Prostate gland (tissue), 2 donors: ENCODE data around the gene NOVA2. TPM values are rescaled to one million over a fixed set of nuclear protein-coding genes. Genes with fewer than 3 reads are reported as not detected.
"Not testable (repeated sequence)": the region's sequence is repeated elsewhere in the genome, so short reads cannot be mapped to it uniquely, and the experiment has no call there.

Experiments
- DNase-seq: peaks from one replicate; pipeline ENCODE4 v3.0.0-alpha.2; 2019; ENCODE audit warnings: low spot score
- H3K27ac ChIP-seq, 2 donors: fragments of 200-600 bp; sonication (generic); 2 replicates each; pipeline ENCODE4 v1.5.1; 2017 to 2019
- H3K27me3 ChIP-seq: fragments of 200-600 bp; sonication (generic); replicated peaks from 2 replicates; pipeline ENCODE4 v1.5.1; 2019; ENCODE audit not compliant: insufficient read depth
- H3K36me3 ChIP-seq, 2 donors: fragments of 200-600 bp; sonication (generic); 1 replicate in 1 of 2; 2 replicates in 1 of 2; pipeline versions ENCODE4 v1.5.1 to v1.8.1; 2017 to 2019
- H3K4me1 ChIP-seq: fragments of 200-600 bp; sonication (generic); replicated peaks from 2 replicates; pipeline ENCODE4 v1.5.1; 2019
- H3K4me3 ChIP-seq, 2 donors: fragments of 200-600 bp; sonication (generic); 2 replicates each; pipeline ENCODE4 v1.5.1; 2017 to 2019
- H3K9me3 ChIP-seq: fragments of 200-600 bp; sonication (generic); 2 replicates; pipeline ENCODE4 v1.5.1; 2017
- CTCF ChIP-seq, 4 experiments: fragments of 200-600 bp in 2 of 4; fragments of 450-650 bp in 2 of 4; sonication (generic) in 2 of 4; IDR thresholded peaks; 1 replicate in 3 of 4; 2 replicates in 1 of 4; pipeline ENCODE4 v1.5.1; 2016 to 2019; ENCODE audit warnings: antibody characterized with exemption in 4 of 4, mild to moderate bottlenecking in 2 of 4, moderate library complexity in 2 of 4
- POLR2A ChIP-seq: fragments of 450-650 bp; IDR thresholded peaks from one replicate; pipeline ENCODE4 v1.6.1; 2016; ENCODE audit warnings: antibody characterized with exemption, mild to moderate bottlenecking
- POLR2AphosphoS5 ChIP-seq: sonication (generic); formaldehyde crosslinking; IDR thresholded peaks from one replicate; pipeline ENCODE4 v1.6.1; 2017; ENCODE audit warnings: antibody characterized with exemption
- WGBS: methylation state at CpG from one replicate; pipeline ENCODE4 v1.1.5; 2018; 5-methylcytosine and 5-hydroxymethylcytosine counted together
- intact Hi-C: fragments of 100-400 bp; cut with DNase I; formaldehyde crosslinking; loops from one replicate; pipeline ENCODE4 v1.14.2; 2022
- total RNA-seq, 2 donors: library from RNA; depleted of rRNA; stranded (reverse); fragments of >200 nt; gene quantifications; one replicate each; pipeline ENCODE4 v1.1.0, GENCODE V29; 2016

NOVA2 gene
- total RNA-seq, 2 donors from 2014 or later = 0.87 to 3.1 TPM

- no peaks in the 10 kb centered on the region for H3K36me3 ChIP-seq
- 94% methylated on average over 4 of the region's 4 CpGs for WGBS
- no peaks in the 10 kb centered on the region for H3K27me3 ChIP-seq
- H3K27ac ChIP-seq = no peak overlapping the region
- H3K9me3 ChIP-seq = no peaks in the 10 kb centered on the region
- intact Hi-C loops = no loop called here
- TF ChIP-seq POLR2A = no peak
- no peak for TF ChIP-seq CTCF (IDR thresholded peaks at IDR 0.05)
- TF ChIP-seq POLR2AphosphoS5 = no peak
- no peak for DNase-seq
- no peaks in the 10 kb centered on the region for H3K4me1 ChIP-seq
- H3K4me3 ChIP-seq = no peak overlapping the region
These were observed 73.6 kb downstream of the NOVA2 start for GRCh38 chr19:45899919-45900589.

- 93% methylated on average over 7 of the region's 7 CpGs for WGBS
- Histone ChIP-seq H3K4me3 (no peak overlapping the region), H3K27ac (no peak overlapping the region), H3K9me3 (no peaks in the 10 kb centered on the region), H3K4me1 (no peaks in the 10 kb centered on the region), H3K36me3 (no peaks in the 10 kb centered on the region), H3K27me3 (no peaks in the 10 kb centered on the region)
- TF ChIP-seq POLR2AphosphoS5 (no peak), CTCF (IDR thresholded peaks at IDR 0.05) (no peak)
- intact Hi-C loops = no loop called here
- no peak for DNase-seq
These were observed 74.4 kb downstream of the NOVA2 start for GRCh38 chr19:45899253-45899652.

GRCh38 chr19:45897261-45897812 is 76.3 kb downstream of the NOVA2 start:
- Histone ChIP-seq H3K4me1 (no peaks in the 10 kb centered on the region), H3K27me3 (no peaks in the 10 kb centered on the region), H3K4me3 (no peak overlapping the region), H3K9me3 (no peaks in the 10 kb centered on the region), H3K27ac (no peak overlapping the region), H3K36me3 (no peaks in the 10 kb centered on the region)
- WGBS = 94% methylated on average over 8 of the region's 8 CpGs
- intact Hi-C loops = no loop called here
- no peak for DNase-seq
- TF ChIP-seq CTCF (IDR thresholded peaks at IDR 0.05) (no peak), POLR2A (no peak), POLR2AphosphoS5 (no peak)

GRCh38 chr19:45895983-45896599 is 77.6 kb downstream of the NOVA2 start:
- H3K36me3 ChIP-seq, H3K4me1 ChIP-seq, H3K27me3 ChIP-seq, H3K4me3 ChIP-seq, intact Hi-C loops, H3K9me3 ChIP-seq, H3K27ac ChIP-seq, DNase-seq: not testable (repeated sequence)
- 81% methylated on average over 12 of the region's 12 CpGs for WGBS

GRCh38 chr19:45895519-45895972 is 78.1 kb downstream of the NOVA2 start:
- H3K27ac ChIP-seq = no peak overlapping the region
- TF ChIP-seq POLR2AphosphoS5 (no peak), POLR2A (no peak), CTCF (IDR thresholded peaks at IDR 0.05) (no peak)
- no peak for DNase-seq
- H3K4me1 ChIP-seq = no peaks in the 10 kb centered on the region
- H3K27me3 ChIP-seq = no peaks in the 10 kb centered on the region
- no peaks in the 10 kb centered on the region for H3K9me3 ChIP-seq
- intact Hi-C loops = no loop called here
- no peak overlapping the region for H3K4me3 ChIP-seq
- no peaks in the 10 kb centered on the region for H3K36me3 ChIP-seq
- 30% methylated on average over 9 of the region's 9 CpGs for WGBS
